Measurements from ENCODE around the gene NAPSA. TPM values are rescaled to one million over a fixed set of nuclear protein-coding genes. Genes with fewer than 3 reads are reported as not detected.

The NAPSA gene
- total RNA-seq, 1 donor from 2014 or later = 2.0 TPM

- intact Hi-C loops (cut with micrococcal nuclease) = loop anchor here (10.0 kb wide), 1 partner anchor 1384 kb away; no protein-coding TSS in a partner anchor
Observed at GRCh38 chr19:50320596-50320995, 44.8 kb downstream of the NAPSA start.

- intact Hi-C loops (cut with micrococcal nuclease) = loop anchor here (10.0 kb wide), 1 partner anchor 1385 kb away; no protein-coding TSS in a partner anchor
Observed at GRCh38 chr19:50320051-50320450, 45.4 kb downstream of the NAPSA start.

DNA sequence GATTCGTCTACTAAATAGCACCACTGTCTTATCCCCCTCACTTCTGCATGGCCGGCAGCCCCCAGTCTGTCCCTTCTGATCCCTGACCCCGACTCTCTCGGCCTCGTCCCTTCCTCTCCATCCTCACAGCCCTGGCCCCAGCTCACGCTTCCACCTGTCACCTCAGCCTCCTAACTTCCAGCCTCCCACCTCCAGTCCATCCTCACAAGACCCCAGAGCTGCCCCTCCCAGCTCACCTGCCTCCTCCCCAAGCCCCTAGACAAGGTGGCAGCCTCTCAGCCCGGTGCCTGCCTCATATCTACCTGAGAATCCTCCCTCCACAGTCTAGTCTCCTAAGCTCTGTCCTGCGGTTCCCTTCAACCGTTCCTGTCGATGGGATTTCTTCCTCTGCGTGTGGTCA is 46.3 kb downstream of the NAPSA start:
- intact Hi-C loops (cut with micrococcal nuclease) = no loop called here

- intact Hi-C loops (cut with micrococcal nuclease) = no loop called here
Observed at GRCh38 chr19:50318438-50318837, 47.0 kb downstream of the NAPSA start.

DNA sequence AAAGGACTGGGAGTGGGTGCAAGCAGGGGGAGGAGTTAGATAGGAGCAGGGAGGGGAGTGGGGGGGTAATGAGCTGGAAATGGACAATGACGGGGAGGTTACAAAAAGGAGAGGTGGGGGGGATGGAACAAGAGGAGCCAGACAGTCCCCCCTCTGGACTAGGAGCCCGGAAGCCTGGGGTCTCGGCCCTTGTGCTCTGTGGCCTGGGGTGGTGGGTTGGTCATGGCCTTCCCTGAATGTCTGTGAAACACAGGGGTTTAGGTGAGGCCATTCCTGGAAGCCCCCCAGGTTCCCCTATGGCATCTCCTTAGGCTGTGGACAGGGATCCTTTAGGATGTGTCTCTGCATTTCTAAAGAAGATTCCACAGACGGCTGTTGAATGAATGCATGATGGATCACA is 48.3 kb downstream of the NAPSA start:
- intact Hi-C loops (cut with micrococcal nuclease) = no loop called here

GRCh38 chr19:50315773-50316448 is 49.5 kb downstream of the NAPSA start:
- intact Hi-C loops (cut with micrococcal nuclease) = no loop called here

- intact Hi-C loops (cut with micrococcal nuclease) = no loop called here
Observed at GRCh38 chr19:50314724-50315708, 50.4 kb downstream of the NAPSA start.

DNA sequence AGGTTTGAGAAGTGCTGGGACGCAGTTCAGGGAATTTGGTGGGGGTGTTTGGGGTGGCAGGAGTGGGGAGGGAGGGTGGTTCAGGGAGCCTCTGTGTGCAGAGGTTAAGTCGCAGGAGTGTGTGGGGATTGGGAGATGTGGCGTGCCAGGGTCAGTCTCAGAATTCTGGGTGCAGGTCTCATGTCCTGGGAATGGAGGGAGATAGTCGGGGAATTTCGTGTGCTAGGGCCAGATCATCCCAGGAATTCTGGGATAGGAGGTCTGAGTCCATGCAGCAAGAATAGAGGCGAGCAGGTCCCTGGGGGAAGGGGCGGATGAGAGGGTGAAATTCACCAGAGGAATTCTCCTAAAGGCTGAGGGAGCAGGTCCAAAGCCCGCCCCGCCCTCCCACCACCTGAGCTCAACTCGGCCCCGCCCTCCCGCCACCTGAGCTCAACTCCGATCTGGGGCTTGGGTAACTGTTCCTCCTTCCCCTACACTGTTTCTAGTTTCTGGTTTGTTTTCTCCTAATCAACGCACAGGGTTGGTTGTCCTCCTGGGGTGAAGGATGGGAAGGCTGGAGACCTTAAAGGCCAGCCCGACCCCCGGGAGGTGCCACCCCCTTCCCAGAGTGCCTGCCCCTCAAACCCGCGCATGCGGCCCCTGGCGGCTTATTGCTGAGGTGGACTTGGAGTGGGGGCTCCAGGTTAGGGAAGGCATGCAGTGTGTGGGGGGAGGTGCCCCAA is 51.5 kb downstream of the NAPSA start:
- intact Hi-C loops (cut with micrococcal nuclease) = no loop called here

DNA sequence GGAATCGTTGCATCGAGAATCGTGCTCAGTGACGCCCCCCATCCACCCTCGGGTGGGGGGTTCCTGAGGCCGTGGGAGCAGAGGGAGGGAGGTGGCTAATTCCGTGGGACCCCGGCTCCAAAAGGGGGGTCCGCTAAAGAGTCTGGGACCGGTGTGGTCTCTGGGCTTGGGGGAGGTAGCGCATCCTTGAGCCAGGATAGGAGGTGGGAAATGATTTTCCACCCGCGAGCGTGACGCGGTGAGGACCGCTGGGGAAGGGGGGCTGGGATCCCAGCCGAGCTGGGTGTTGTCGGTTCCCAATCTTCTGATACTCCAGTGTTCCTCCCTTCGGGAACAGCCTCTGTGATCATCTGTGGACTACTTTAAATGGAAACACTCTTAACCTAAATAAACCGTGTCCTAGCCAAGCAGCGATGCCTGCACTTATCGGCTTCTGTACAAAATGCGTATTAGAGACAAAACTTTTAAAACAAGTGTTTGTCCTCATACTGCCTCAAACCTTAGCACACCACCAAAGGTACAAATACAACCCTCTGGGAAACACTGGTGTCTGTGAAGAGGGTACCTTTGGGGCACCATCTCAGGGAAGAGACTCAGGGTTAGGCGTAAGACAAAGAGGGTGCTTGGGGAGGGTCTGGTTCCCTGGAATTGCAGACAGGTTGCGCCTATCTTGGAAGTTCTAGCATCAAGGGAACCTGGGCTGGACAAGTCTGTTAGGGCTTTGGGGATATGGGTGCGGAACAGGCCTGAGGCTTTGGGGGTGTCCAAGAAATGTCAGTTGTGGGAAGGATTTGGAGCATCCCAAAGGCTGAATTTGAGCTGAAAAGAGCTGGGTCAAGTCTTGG is 52.2 kb downstream of the NAPSA start:
- intact Hi-C loops (cut with micrococcal nuclease) = no loop called here

- intact Hi-C loops (cut with micrococcal nuclease) = no loop called here
Observed at GRCh38 chr19:50311723-50312635, 53.5 kb downstream of the NAPSA start.

GRCh38 chr19:50310759-50311465 is 54.5 kb downstream of the NAPSA start:
- intact Hi-C loops (cut with micrococcal nuclease) = no loop called here

GRCh38 chr19:50309396-50310125 is 55.9 kb downstream of the NAPSA start:
- intact Hi-C loops (cut with micrococcal nuclease) = no loop called here

GRCh38 chr19:50308991-50309390 is 56.4 kb downstream of the NAPSA start:
- intact Hi-C loops (cut with micrococcal nuclease) = no loop called here

Other genes with a start within 250 kb of the NAPSA start
- gene IZUMO2, start 202.4 kb downstream of the NAPSA start, total RNA-seq = not detected in 2 replicates
- not detected in 2 replicates for gene MYH14, start 162.0 kb downstream of the NAPSA start, total RNA-seq
- gene KCNC3, start 36.3 kb downstream of the NAPSA start, total RNA-seq = 9.4 and 9.5 TPM in 2 replicates
- 63.5 and 64.3 TPM in 2 replicates for gene NR1H2, start 10.8 kb upstream of the NAPSA start, total RNA-seq
- gene POLD1, start 18.7 kb upstream of the NAPSA start, total RNA-seq = 140 and 141 TPM in 2 replicates
- gene SPIB, start 53.3 kb upstream of the NAPSA start, total RNA-seq = 0.68 and 0.91 TPM in 2 replicates
- gene MYBPC2, start 67.3 kb upstream of the NAPSA start, total RNA-seq = 0.07 and 0.36 TPM in 2 replicates
- gene EMC10, start 110.9 kb upstream of the NAPSA start, total RNA-seq = 68.3 and 70.8 TPM in 2 replicates
- 0.23 and 0.36 TPM in 2 replicates for gene GARIN5A, start 111.2 kb upstream of the NAPSA start, total RNA-seq
- gene JOSD2, start 145.6 kb upstream of the NAPSA start, total RNA-seq = 32.4 and 34.0 TPM in 2 replicates
- gene ASPDH, start 148.3 kb upstream of the NAPSA start, total RNA-seq = not detected in 2 replicates
- gene LRRC4B, start 202.8 kb upstream of the NAPSA start, total RNA-seq = not detected in 2 replicates

All from T-helper 2 cell treated with Interferon-gamma antibody and Interleukin-4, amounts not matched to agents 100 ng/mL and 5 ng/mL, for 36 hours (primary cell).